ENCODE measurements around the gene GABRB3. TPM values are rescaled to one million over a fixed set of nuclear protein-coding genes. Genes with fewer than 3 reads are reported as not detected.

Gene GABRB3
- total RNA-seq, 2 donors from 2014 or later: not detected

GRCh38 chr15:26767169-26767670, 5.6 kb downstream of the GABRB3 start:
- Mint-ChIP-seq H3K27ac (no peak overlapping the region), H3K36me3 (ENCODE audit: low read depth) (no peaks in the 10 kb centered on the region), H3K4me1 (no peaks in the 10 kb centered on the region), H3K27me3 (peaks cover 15% of the 10 kb centered on the region), H3K4me3 (no peak overlapping the region)
- DNase-seq: no peak
- ATAC-seq: no peak
- H3K9me3 ChIP-seq (ENCODE audit: control insufficient read depth, low read length, poor library complexity, severe bottlenecking): no peaks in the 10 kb centered on the region

- Mint-ChIP-seq H3K27me3 (peaks cover 10% of the 10 kb centered on the region), H3K4me1 (no peaks in the 10 kb centered on the region), H3K4me3 (no peak overlapping the region), H3K36me3 (ENCODE audit: low read depth) (no peaks in the 10 kb centered on the region), H3K27ac (no peak overlapping the region)
- DNase-seq (no peak), ATAC-seq (no peak)
- H3K9me3 ChIP-seq (ENCODE audit: control insufficient read depth, low read length, poor library complexity, severe bottlenecking): no peaks in the 10 kb centered on the region
Observed at GRCh38 chr15:26766262-26766661, 6.6 kb downstream of the GABRB3 start.

- Mint-ChIP-seq H3K4me1 (no peaks in the 10 kb centered on the region), H3K27me3 (no peaks in the 10 kb centered on the region), H3K27ac (no peak overlapping the region), H3K4me3 (no peak overlapping the region), H3K36me3 (ENCODE audit: low read depth) (no peaks in the 10 kb centered on the region)
- H3K9me3 ChIP-seq (ENCODE audit: control insufficient read depth, low read length, poor library complexity, severe bottlenecking): no peaks in the 10 kb centered on the region
- no peak for DNase-seq
- no peak for ATAC-seq
Observed at GRCh38 chr15:26759986-26760385, 12.9 kb downstream of the GABRB3 start.

GRCh38 chr15:26758079-26758478, 14.8 kb downstream of the GABRB3 start:
- Mint-ChIP-seq H3K27me3 (no peaks in the 10 kb centered on the region), H3K4me3 (no peak overlapping the region)
- no peak for ATAC-seq

GRCh38 chr15:26757141-26757540, 15.7 kb downstream of the GABRB3 start:
- DNase-seq (no peak), ATAC-seq (no peak)
- Mint-ChIP-seq H3K4me1 (no peaks in the 10 kb centered on the region), H3K27ac (no peak overlapping the region), H3K4me3 (no peak overlapping the region), H3K36me3 (ENCODE audit: low read depth) (no peaks in the 10 kb centered on the region), H3K27me3 (no peaks in the 10 kb centered on the region)
- no peaks in the 10 kb centered on the region for H3K9me3 ChIP-seq (ENCODE audit: control insufficient read depth, low read length, poor library complexity, severe bottlenecking)

More at GRCh38 chr15:26758079-26758478, 14.8 kb downstream of the GABRB3 start:
- no peaks in the 10 kb centered on the region for H3K36me3 Mint-ChIP-seq (ENCODE audit: low read depth)
- no peaks in the 10 kb centered on the region for H3K4me1 Mint-ChIP-seq
- H3K27ac Mint-ChIP-seq: no peak overlapping the region
- no peaks in the 10 kb centered on the region for H3K9me3 ChIP-seq (ENCODE audit: control insufficient read depth, low read length, poor library complexity, severe bottlenecking)
- DNase-seq: no peak

- ATAC-seq: no peak
- Mint-ChIP-seq H3K4me3 (no peak overlapping the region), H3K27ac (no peak overlapping the region), H3K27me3 (no peaks in the 10 kb centered on the region), H3K4me1 (no peaks in the 10 kb centered on the region), H3K36me3 (ENCODE audit: low read depth) (no peaks in the 10 kb centered on the region)
- no peak for DNase-seq
- no peaks in the 10 kb centered on the region for H3K9me3 ChIP-seq (ENCODE audit: control insufficient read depth, low read length, poor library complexity, severe bottlenecking)
Observed at GRCh38 chr15:26744894-26745293, 28.0 kb downstream of the GABRB3 start.

- H3K4me1 Mint-ChIP-seq: no peaks in the 10 kb centered on the region
- no peaks in the 10 kb centered on the region for H3K27me3 Mint-ChIP-seq
Observed at GRCh38 chr15:26739791-26740190, 33.1 kb downstream of the GABRB3 start.

GRCh38 chr15:26738996-26739395, 33.9 kb downstream of the GABRB3 start:
- H3K4me3 Mint-ChIP-seq: no peak overlapping the region
- DNase-seq (no peak), ATAC-seq (no peak)
- H3K9me3 ChIP-seq (ENCODE audit: control insufficient read depth, low read length, poor library complexity, severe bottlenecking): no peaks in the 10 kb centered on the region
- H3K4me1 Mint-ChIP-seq: no peaks in the 10 kb centered on the region
- H3K36me3 Mint-ChIP-seq (ENCODE audit: low read depth): no peaks in the 10 kb centered on the region
- no peak overlapping the region for H3K27ac Mint-ChIP-seq
- no peaks in the 10 kb centered on the region for H3K27me3 Mint-ChIP-seq

More at GRCh38 chr15:26739791-26740190, 33.1 kb downstream of the GABRB3 start:
- DNase-seq: no peak
- no peaks in the 10 kb centered on the region for H3K36me3 Mint-ChIP-seq (ENCODE audit: low read depth)
- no peak overlapping the region for H3K27ac Mint-ChIP-seq
- no peak overlapping the region for H3K4me3 Mint-ChIP-seq
- no peaks in the 10 kb centered on the region for H3K9me3 ChIP-seq (ENCODE audit: control insufficient read depth, low read length, poor library complexity, severe bottlenecking)
- no peak for ATAC-seq

- H3K9me3 ChIP-seq (ENCODE audit: control insufficient read depth, low read length, poor library complexity, severe bottlenecking): no peaks in the 10 kb centered on the region
- no peak for DNase-seq
- H3K4me1 Mint-ChIP-seq: no peaks in the 10 kb centered on the region
- no peak overlapping the region for H3K27ac Mint-ChIP-seq
- no peaks in the 10 kb centered on the region for H3K27me3 Mint-ChIP-seq
- H3K36me3 Mint-ChIP-seq (ENCODE audit: low read depth): no peaks in the 10 kb centered on the region
- ATAC-seq: no peak
- H3K4me3 Mint-ChIP-seq: no peak overlapping the region
Observed at GRCh38 chr15:26736502-26737248, 36.2 kb downstream of the GABRB3 start.

GRCh38 chr15:26731965-26732364, 40.9 kb downstream of the GABRB3 start:
- H3K27me3 Mint-ChIP-seq: no peaks in the 10 kb centered on the region
- H3K4me1 Mint-ChIP-seq: no peaks in the 10 kb centered on the region
- H3K4me3 Mint-ChIP-seq: no peak overlapping the region
- H3K9me3 ChIP-seq (ENCODE audit: control insufficient read depth, low read length, poor library complexity, severe bottlenecking): no peaks in the 10 kb centered on the region
- no peak overlapping the region for H3K27ac Mint-ChIP-seq
- DNase-seq (no peak), ATAC-seq (no peak)
- H3K36me3 Mint-ChIP-seq (ENCODE audit: low read depth): no peaks in the 10 kb centered on the region

GRCh38 chr15:26729581-26729980, 43.3 kb downstream of the GABRB3 start:
- no peak for DNase-seq
- no peak for ATAC-seq
- Mint-ChIP-seq H3K4me3 (no peak overlapping the region), H3K4me1 (no peaks in the 10 kb centered on the region), H3K27me3 (no peaks in the 10 kb centered on the region), H3K27ac (no peak overlapping the region), H3K36me3 (ENCODE audit: low read depth) (no peaks in the 10 kb centered on the region)
- no peaks in the 10 kb centered on the region for H3K9me3 ChIP-seq (ENCODE audit: control insufficient read depth, low read length, poor library complexity, severe bottlenecking)

GRCh38 chr15:26729030-26729429, 43.8 kb downstream of the GABRB3 start:
- DNase-seq (no peak), ATAC-seq (no peak)
- Mint-ChIP-seq H3K4me1 (no peaks in the 10 kb centered on the region), H3K27ac (no peak overlapping the region), H3K27me3 (no peaks in the 10 kb centered on the region), H3K36me3 (ENCODE audit: low read depth) (no peaks in the 10 kb centered on the region), H3K4me3 (no peak overlapping the region)
- H3K9me3 ChIP-seq (ENCODE audit: control insufficient read depth, low read length, poor library complexity, severe bottlenecking): no peaks in the 10 kb centered on the region

- Mint-ChIP-seq H3K27ac (no peak overlapping the region), H3K4me3 (no peak overlapping the region), H3K27me3 (no peaks in the 10 kb centered on the region), H3K36me3 (ENCODE audit: low read depth) (no peaks in the 10 kb centered on the region), H3K4me1 (no peaks in the 10 kb centered on the region)
- ATAC-seq (no peak), DNase-seq (no peak)
- H3K9me3 ChIP-seq (ENCODE audit: control insufficient read depth, low read length, poor library complexity, severe bottlenecking): no peaks in the 10 kb centered on the region
Observed at GRCh38 chr15:26724381-26725150, 48.3 kb downstream of the GABRB3 start.

All from T-helper 17 cell (primary cell).